H9 (cell line): ENCODE results near the gene NUDT16. TPM values are rescaled to one million over a fixed set of nuclear protein-coding genes. Genes with fewer than 3 reads are reported as not detected.

Experiments used
- DNase-seq: peaks from one replicate; pipeline ENCODE4 v3.0.0-alpha.2; 2017
- H2AFZ ChIP-seq: one replicate; pipeline ENCODE4 v1.6.1; 2013; ENCODE audit warnings: mild to moderate bottlenecking, low read length, control low read depth, moderate library complexity
- H2AK5ac ChIP-seq: 2 replicates; pipeline ENCODE4 v1.6.1; 2013; ENCODE audit warnings: low read length, control low read depth, mixed read lengths; ENCODE audit not compliant: insufficient read length
- H2BK120ac ChIP-seq: one replicate; pipeline ENCODE4 v1.6.1; 2013; ENCODE audit warnings: low read depth, mild to moderate bottlenecking, low read length, control low read depth, inconsistent platforms; ENCODE audit not compliant: poor library complexity, severe bottlenecking
- H2BK12ac ChIP-seq: 2 replicates; pipeline ENCODE4 v1.6.1; 2013; ENCODE audit warnings: low read length, control low read depth, mixed read lengths, low read depth; ENCODE audit not compliant: insufficient read length
- H2BK15ac ChIP-seq: 2 replicates; pipeline ENCODE4 v1.6.1; 2013; ENCODE audit warnings: low read depth, low read length, control low read depth
- H2BK20ac ChIP-seq: one replicate; pipeline ENCODE4 v1.6.1; 2013; ENCODE audit warnings: low read depth, mild to moderate bottlenecking, low read length, control low read depth, inconsistent platforms; ENCODE audit not compliant: poor library complexity, severe bottlenecking
- H2BK5ac ChIP-seq: 2 replicates; pipeline ENCODE4 v1.6.1; 2013; ENCODE audit warnings: low read length, control low read depth, mixed read lengths; ENCODE audit not compliant: insufficient read length
- H3K14ac ChIP-seq: 2 replicates; pipeline ENCODE4 v1.6.1; 2013; ENCODE audit warnings: low read length, control low read depth; ENCODE audit not compliant: insufficient read depth
- H3K18ac ChIP-seq: 2 replicates; pipeline ENCODE4 v1.6.1; 2013; ENCODE audit warnings: low read depth, mild to moderate bottlenecking, mixed read lengths, low read length, control low read depth; ENCODE audit not compliant: insufficient read length
- H3K23ac ChIP-seq: 2 replicates; pipeline ENCODE4 v1.6.1; 2013; ENCODE audit warnings: low read length, control low read depth, mixed read lengths, low read depth; ENCODE audit not compliant: insufficient read length
- H3K23me2 ChIP-seq: 2 replicates; pipeline ENCODE4 v1.6.1; 2013; ENCODE audit warnings: low read depth, mild to moderate bottlenecking, mixed read lengths, low read length, control low read depth; ENCODE audit not compliant: insufficient read length, poor library complexity, severe bottlenecking
- H3K27ac ChIP-seq: 2 replicates; pipeline ENCODE4 v1.5.1; 2013; ENCODE audit warnings: low read length, control low read depth, mixed read lengths, low read depth; ENCODE audit not compliant: insufficient read length
- H3K27me3 ChIP-seq: 2 replicates; pipeline ENCODE4 v1.6.1; 2013; ENCODE audit warnings: low read length, control low read depth, inconsistent platforms; ENCODE audit not compliant: insufficient read depth
- H3K4ac ChIP-seq: 2 replicates; pipeline ENCODE4 v1.6.1; 2013; ENCODE audit warnings: low read depth, mild to moderate bottlenecking, control low read depth, inconsistent platforms, low read length, moderate library complexity
- H3K4me1 ChIP-seq: 2 replicates; pipeline ENCODE4 v1.6.1; 2013; ENCODE audit warnings: low read length, control low read depth, inconsistent platforms; ENCODE audit not compliant: insufficient read depth
- H3K4me2 ChIP-seq: 2 replicates; pipeline ENCODE4 v1.6.1; 2013; ENCODE audit warnings: low read length, control low read depth, mixed read lengths; ENCODE audit not compliant: insufficient read length, insufficient read depth
- H3K56ac ChIP-seq: 2 replicates; pipeline ENCODE4 v1.6.1; 2013; ENCODE audit warnings: low read depth, mild to moderate bottlenecking, mixed read lengths, low read length, control low read depth; ENCODE audit not compliant: insufficient read length
- H3K79me1 ChIP-seq: 2 replicates; pipeline ENCODE4 v1.6.1; 2013; ENCODE audit warnings: low read depth, mild to moderate bottlenecking, moderate library complexity, low read length, control low read depth, inconsistent platforms; ENCODE audit not compliant: insufficient read depth, poor library complexity, severe bottlenecking
- H3K79me2 ChIP-seq: 2 replicates; pipeline ENCODE4 v1.6.1; 2013; ENCODE audit warnings: low read length, control low read depth, inconsistent platforms; ENCODE audit not compliant: insufficient read depth
- H3K9ac ChIP-seq: 2 replicates; pipeline ENCODE4 v1.6.1; 2013; ENCODE audit warnings: low read length, control low read depth, mixed read lengths; ENCODE audit not compliant: insufficient read length; ENCODE audit errors: extremely low read depth
- H3K9me3 ChIP-seq: one replicate; pipeline ENCODE4 v1.6.1; 2013; ENCODE audit warnings: low read depth, low read length, inconsistent platforms; ENCODE audit not compliant: control insufficient read depth
- H3T11ph ChIP-seq: one replicate; pipeline ENCODE4 v1.6.1; 2013; ENCODE audit warnings: mild to moderate bottlenecking, low read length, control low read depth, inconsistent platforms
- H4K20me1 ChIP-seq: one replicate; pipeline ENCODE4 v1.6.1; 2013; ENCODE audit not compliant: control insufficient read depth, insufficient read length, insufficient read depth
- H4K5ac ChIP-seq: 2 replicates; pipeline ENCODE4 v1.6.1; 2013; ENCODE audit warnings: low read depth, mild to moderate bottlenecking, mixed read lengths, low read length, control low read depth; ENCODE audit not compliant: insufficient read length
- H4K8ac ChIP-seq: replicated peaks from 2 replicates; pipeline ENCODE4 v1.6.1; 2013; ENCODE audit warnings: low read length, control low read depth, mixed read lengths, low read depth; ENCODE audit not compliant: insufficient read length
- H4K91ac ChIP-seq: 2 replicates; pipeline ENCODE4 v1.6.1; 2013; ENCODE audit warnings: low read depth, mild to moderate bottlenecking, moderate library complexity, mixed read lengths, low read length, control low read depth; ENCODE audit not compliant: insufficient read length
- H3K27ac Mint-ChIP-seq, 3 experiments: 2 replicates in 2 of 3; 3 replicates in 1 of 3; pipeline ENCODE4 v1.8.0; 2020 to 2021; ENCODE audit warnings: mixed read lengths in 3 of 3, mild to moderate bottlenecking in 1 of 3, moderate library complexity in 1 of 3
- H3K27me3 Mint-ChIP-seq: 2 replicates; pipeline ENCODE4 v1.8.0; 2021; ENCODE audit warnings: low read depth, mild to moderate bottlenecking, moderate library complexity, mixed read lengths
- H3K36me3 Mint-ChIP-seq, 3 experiments: 2 replicates in 2 of 3; 3 replicates in 1 of 3; pipeline ENCODE4 v1.8.0; 2020 to 2021; ENCODE audit warnings: low read depth in 3 of 3, mixed read lengths in 3 of 3; ENCODE audit not compliant: insufficient read depth in 1 of 3
- H3K4me1 Mint-ChIP-seq, 2 experiments: 2 replicates each; pipeline ENCODE4 v1.8.0; 2020; ENCODE audit warnings: mixed read lengths in 2 of 2
- H3K4me3 Mint-ChIP-seq, 2 experiments: 2 replicates in 1 of 2; 3 replicates in 1 of 2; pipeline ENCODE4 v1.8.0; 2020 to 2021; ENCODE audit warnings: mild to moderate bottlenecking in 2 of 2, mixed read lengths in 2 of 2, moderate library complexity in 1 of 2
- H3K9me3 Mint-ChIP-seq, 2 experiments: 2 replicates in 1 of 2; 3 replicates in 1 of 2; pipeline ENCODE4 v1.8.0; 2020; ENCODE audit warnings: mild to moderate bottlenecking in 2 of 2, mixed read lengths in 2 of 2, moderate library complexity in 1 of 2
- CTCF ChIP-seq: fragments of 200-600 bp; sonication (generic); conservative IDR thresholded peaks from 3 replicates; pipeline ENCODE4 v1.8.0; 2021; ENCODE audit warnings: antibody characterized with exemption, mild to moderate bottlenecking
- WGBS: extraction: QIAGEN DNeasy Blood & Tissue Kit; methylation state at CpG from one replicate; pipeline ENCODE4 v1.1.7; 2013; ENCODE audit warnings: missing lambda C conversion rate, low lambda C conversion rate, mixed read lengths; ENCODE audit not compliant: insufficient read length; ENCODE audit errors: extremely low coverage; 5-methylcytosine and 5-hydroxymethylcytosine counted together
- total RNA-seq: library from RNA; stranded (reverse); gene quantifications from 2 replicates; pipeline ENCODE4 v1.2.1, GENCODE V29; 2021

The NUDT16 gene
- total RNA-seq, 1 experiment from 2014 or later: 18.2 TPM

- Histone ChIP-seq H2BK120ac (no peak overlapping the region), H4K5ac (no peak overlapping the region), H3K9ac (no peak overlapping the region), H2BK15ac (no peak overlapping the region), H3T11ph (no peak overlapping the region), H2BK12ac (no peak overlapping the region), H3K18ac (no peak overlapping the region), H4K20me1 (no peaks in the 10 kb centered on the region), H2BK20ac (no peak overlapping the region), H3K4me2 (no peak overlapping the region), H3K14ac (no peak overlapping the region), H3K4me1 (no peaks in the 10 kb centered on the region; the same call in 1 of the 2 replicates), H3K79me2 (no peaks in the 10 kb centered on the region), H3K79me1 (no peaks in the 10 kb centered on the region), H3K27me3 (no peaks in the 10 kb centered on the region), H3K9me3 (no peaks in the 10 kb centered on the region), H4K91ac (no peak overlapping the region), H2AFZ (no peak overlapping the region), H3K23ac (no peak overlapping the region), H3K56ac (no peak overlapping the region), H2AK5ac (no peak overlapping the region), H3K4ac (no peak overlapping the region), H3K27ac (no peak overlapping the region), H4K8ac (no peak overlapping the region), H2BK5ac (no peak overlapping the region), H3K23me2 (no peaks in the 10 kb centered on the region)
- WGBS: no CpG with 5 or more reads among the region's 5 CpGs
- Mint-ChIP-seq H3K9me3 (peaks cover 1 to 2% of the 10 kb centered on the region in 2 experiments; a peak in 3 of 5 replicates), H3K4me3 (no peak overlapping the region), H3K27me3 (no peaks in the 10 kb centered on the region), H3K36me3 (peaks cover 2 to 3% (median 2%) of the 10 kb centered on the region in 3 experiments; a peak in 5 of 7 replicates), H3K27ac (no peak overlapping the region), H3K4me1 (peaks cover 24 to 27% of the 10 kb centered on the region in 2 experiments)
- TF ChIP-seq CTCF: no peak
- no peak for DNase-seq
Measured at GRCh38 chr3:131349454-131349853, 32.1 kb upstream of the NUDT16 start.
